ENCODE results near the gene PLA2G4E. TPM values are rescaled to one million over a fixed set of nuclear protein-coding genes. Genes with fewer than 3 reads are reported as not detected.

The PLA2G4E gene, protein sequence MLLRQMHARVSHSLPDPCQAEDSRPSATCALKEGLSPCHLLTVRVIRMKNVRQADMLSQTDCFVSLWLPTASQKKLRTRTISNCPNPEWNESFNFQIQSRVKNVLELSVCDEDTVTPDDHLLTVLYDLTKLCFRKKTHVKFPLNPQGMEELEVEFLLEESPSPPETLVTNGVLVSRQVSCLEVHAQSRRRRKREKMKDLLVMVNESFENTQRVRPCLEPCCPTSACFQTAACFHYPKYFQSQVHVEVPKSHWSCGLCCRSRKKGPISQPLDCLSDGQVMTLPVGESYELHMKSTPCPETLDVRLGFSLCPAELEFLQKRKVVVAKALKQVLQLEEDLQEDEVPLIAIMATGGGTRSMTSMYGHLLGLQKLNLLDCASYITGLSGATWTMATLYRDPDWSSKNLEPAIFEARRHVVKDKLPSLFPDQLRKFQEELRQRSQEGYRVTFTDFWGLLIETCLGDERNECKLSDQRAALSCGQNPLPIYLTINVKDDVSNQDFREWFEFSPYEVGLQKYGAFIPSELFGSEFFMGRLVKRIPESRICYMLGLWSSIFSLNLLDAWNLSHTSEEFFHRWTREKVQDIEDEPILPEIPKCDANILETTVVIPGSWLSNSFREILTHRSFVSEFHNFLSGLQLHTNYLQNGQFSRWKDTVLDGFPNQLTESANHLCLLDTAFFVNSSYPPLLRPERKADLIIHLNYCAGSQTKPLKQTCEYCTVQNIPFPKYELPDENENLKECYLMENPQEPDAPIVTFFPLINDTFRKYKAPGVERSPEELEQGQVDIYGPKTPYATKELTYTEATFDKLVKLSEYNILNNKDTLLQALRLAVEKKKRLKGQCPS
- total RNA-seq (0.06 TPM in 1 of 2 replicates, not detected in the other), polyA plus RNA-seq (not detected in 2 replicates)

- Histone ChIP-seq H3K27me3 (no peaks in the 10 kb centered on the region), H3K4me1 (ENCODE audit: low read depth) (peaks cover 7% of the 10 kb centered on the region), H3K27ac (no peak within 1 kb of the TSS), H3K4me3 (no peak within 1 kb of the TSS), H3K9me3 (ENCODE audit: low read depth) (no peaks in the 10 kb centered on the region), H3K36me3 (no peaks in the 10 kb centered on the region)
- no peak for DNase-seq (ENCODE audit: low read depth in 1 of 2, low spot score in 1 of 2)
- no peak for TF ChIP-seq CTCF (IDR thresholded peaks at IDR 0.05; ENCODE audit: low read depth, low read length)
These were observed at the start of gene PLA2G4E for GRCh38 chr15:42020713-42021273. TSS of gene PLA2G4E (minus strand) at chr15:42021042. CDS start at chr15:42021030, 12 bp downstream.

- no peak for DNase-seq (ENCODE audit: low read depth in 1 of 2, low spot score in 1 of 2)
- Histone ChIP-seq H3K9me3 (ENCODE audit: low read depth) (no peaks in the 10 kb centered on the region), H3K27ac (no peak overlapping the region), H3K4me3 (no peak overlapping the region), H3K36me3 (no peaks in the 10 kb centered on the region), H3K27me3 (no peaks in the 10 kb centered on the region), H3K4me1 (ENCODE audit: low read depth) (no peaks in the 10 kb centered on the region)
- no peak for TF ChIP-seq CTCF (IDR thresholded peaks at IDR 0.05; ENCODE audit: low read depth, low read length)
These were observed 49.6 kb upstream of the PLA2G4E start for GRCh38 chr15:42070279-42070975.

DNA sequence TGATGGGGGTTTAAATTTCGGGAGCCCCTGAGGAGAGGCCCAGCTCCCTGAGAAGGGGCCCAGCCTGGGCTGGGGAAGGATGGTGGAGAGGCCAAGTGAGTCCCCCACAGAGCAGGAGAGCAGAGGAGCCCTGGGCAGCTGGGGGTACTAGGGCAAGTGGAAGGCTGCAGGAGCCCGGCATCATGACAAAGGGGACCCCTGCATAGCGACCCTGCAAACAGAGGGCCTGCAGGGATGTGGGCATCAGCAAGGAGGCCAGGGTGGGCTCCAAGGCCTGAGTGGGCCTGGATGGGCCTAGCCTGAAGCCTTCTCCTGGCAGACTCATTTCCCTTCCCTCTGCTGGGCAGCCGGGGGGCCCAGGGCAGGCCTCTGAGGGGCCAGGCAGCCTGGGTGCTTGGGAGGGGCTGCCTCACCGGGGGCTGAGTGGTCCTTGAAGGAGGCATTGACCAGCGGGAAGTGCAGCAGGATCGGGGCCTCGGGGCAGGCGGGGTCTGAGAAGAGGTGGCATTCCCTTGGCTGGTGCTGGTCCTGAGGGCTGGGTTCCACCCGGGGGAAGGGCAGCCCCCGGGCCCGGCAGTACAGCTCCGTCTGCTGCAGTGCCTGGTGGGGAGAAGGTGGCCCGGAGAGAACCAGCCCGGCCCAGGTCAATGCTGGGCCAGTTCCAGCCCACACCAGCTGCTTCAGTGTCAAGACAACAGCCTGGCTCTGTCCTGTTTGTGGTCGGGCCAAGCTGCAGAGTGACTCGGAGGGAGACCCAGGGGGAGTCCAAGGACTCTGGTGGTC lies 48.8 kb upstream of the PLA2G4E start:
- H3K4me1 ChIP-seq (ENCODE audit: low read depth), result no peaks in the 10 kb centered on the region
- no peak for DNase-seq (ENCODE audit: low read depth in 1 of 2, low spot score in 1 of 2)
- H3K4me3 ChIP-seq, result no peak overlapping the region
- H3K27me3 ChIP-seq, result no peaks in the 10 kb centered on the region
- no peaks in the 10 kb centered on the region for H3K9me3 ChIP-seq (ENCODE audit: low read depth)
- H3K27ac ChIP-seq, result no peak overlapping the region
- no peaks in the 10 kb centered on the region for H3K36me3 ChIP-seq
- TF ChIP-seq CTCF (IDR thresholded peaks at IDR 0.05; ENCODE audit: low read depth, low read length), result no peak

DNA sequence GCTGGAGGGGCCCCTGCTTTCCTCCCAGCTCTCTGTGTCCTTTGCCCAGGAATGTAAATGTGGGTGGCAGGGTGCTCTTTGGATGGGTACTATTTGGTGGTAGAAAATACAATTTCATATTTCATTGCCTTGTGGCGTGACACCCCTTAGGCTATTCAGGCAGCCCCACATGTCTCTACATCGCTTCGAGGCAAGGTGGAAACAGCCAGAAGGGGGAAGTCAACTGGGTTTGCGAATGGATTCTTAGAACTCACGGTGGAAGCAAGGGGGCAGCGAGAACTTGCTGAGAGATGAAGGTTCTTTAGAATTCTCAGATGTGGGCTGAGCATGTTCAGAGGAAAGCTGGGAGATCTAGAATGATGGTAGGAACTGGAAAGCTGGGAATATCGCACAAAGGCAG lies 48.2 kb upstream of the PLA2G4E start:
- no peak overlapping the region for H3K27ac ChIP-seq
- H3K4me3 ChIP-seq, result no peak overlapping the region
- no peaks in the 10 kb centered on the region for H3K9me3 ChIP-seq (ENCODE audit: low read depth)
- H3K36me3 ChIP-seq, result no peaks in the 10 kb centered on the region
- no peak for DNase-seq (ENCODE audit: low read depth in 1 of 2, low spot score in 1 of 2)
- no peaks in the 10 kb centered on the region for H3K4me1 ChIP-seq (ENCODE audit: low read depth)
- TF ChIP-seq CTCF (IDR thresholded peaks at IDR 0.05; ENCODE audit: low read depth, low read length), result no peak
- H3K27me3 ChIP-seq, result no peaks in the 10 kb centered on the region

Measured in cardiac muscle cell (in vitro differentiated cells and primary cell).